ENCODE data around the gene PPIG.

DNA sequence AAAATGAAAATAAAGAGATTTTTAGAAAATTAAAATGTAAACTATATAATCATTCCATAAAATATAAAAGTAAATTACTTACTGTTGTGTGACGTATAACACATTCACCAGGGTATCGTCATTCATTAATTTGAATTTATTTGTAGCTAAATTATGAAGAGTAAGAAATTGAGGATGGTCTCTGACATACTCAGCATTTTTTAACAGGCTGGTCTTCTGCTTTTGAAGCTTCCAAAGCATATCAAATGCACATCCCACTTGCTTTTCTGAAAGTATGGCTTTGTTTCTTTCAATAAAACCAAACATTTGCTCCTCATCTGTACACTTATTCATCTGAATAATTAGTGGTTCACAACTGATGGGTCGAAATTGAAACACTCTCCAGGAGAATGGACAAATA, 12.6 kb upstream of the PPIG start:
- TF ChIP-seq ZNF830 (tag by site-specific recombination; IDR thresholded peaks at IDR 0.05; ENCODE audit: low read depth) (no peak), ZNF785 (tag by site-specific recombination; IDR thresholded peaks at IDR 0.05) (no peak), ZNF274 (IDR thresholded peaks at IDR 0.05; ENCODE audit: low read length) (no peak), ZNF274 (tag by site-specific recombination; IDR thresholded peaks at IDR 0.05; ENCODE audit: borderline replicate concordance) (no peak), ZNF529 (tag by site-specific recombination; IDR thresholded peaks at IDR 0.05; ENCODE audit: insufficient replicate concordance) (no peak), ZFP3 (tag by site-specific recombination; IDR thresholded peaks at IDR 0.05; ENCODE audit: low read depth) (no peak), CTCF (tag by site-specific recombination; IDR thresholded peaks at IDR 0.05) (no peak), ZNF133 (tag by site-specific recombination; IDR thresholded peaks at IDR 0.05) (no peak), ELK4 (IDR thresholded peaks at IDR 0.05; ENCODE audit: borderline replicate concordance, low read depth, low read length) (no peak)
- TF ChIP-seq, protein P1, sequence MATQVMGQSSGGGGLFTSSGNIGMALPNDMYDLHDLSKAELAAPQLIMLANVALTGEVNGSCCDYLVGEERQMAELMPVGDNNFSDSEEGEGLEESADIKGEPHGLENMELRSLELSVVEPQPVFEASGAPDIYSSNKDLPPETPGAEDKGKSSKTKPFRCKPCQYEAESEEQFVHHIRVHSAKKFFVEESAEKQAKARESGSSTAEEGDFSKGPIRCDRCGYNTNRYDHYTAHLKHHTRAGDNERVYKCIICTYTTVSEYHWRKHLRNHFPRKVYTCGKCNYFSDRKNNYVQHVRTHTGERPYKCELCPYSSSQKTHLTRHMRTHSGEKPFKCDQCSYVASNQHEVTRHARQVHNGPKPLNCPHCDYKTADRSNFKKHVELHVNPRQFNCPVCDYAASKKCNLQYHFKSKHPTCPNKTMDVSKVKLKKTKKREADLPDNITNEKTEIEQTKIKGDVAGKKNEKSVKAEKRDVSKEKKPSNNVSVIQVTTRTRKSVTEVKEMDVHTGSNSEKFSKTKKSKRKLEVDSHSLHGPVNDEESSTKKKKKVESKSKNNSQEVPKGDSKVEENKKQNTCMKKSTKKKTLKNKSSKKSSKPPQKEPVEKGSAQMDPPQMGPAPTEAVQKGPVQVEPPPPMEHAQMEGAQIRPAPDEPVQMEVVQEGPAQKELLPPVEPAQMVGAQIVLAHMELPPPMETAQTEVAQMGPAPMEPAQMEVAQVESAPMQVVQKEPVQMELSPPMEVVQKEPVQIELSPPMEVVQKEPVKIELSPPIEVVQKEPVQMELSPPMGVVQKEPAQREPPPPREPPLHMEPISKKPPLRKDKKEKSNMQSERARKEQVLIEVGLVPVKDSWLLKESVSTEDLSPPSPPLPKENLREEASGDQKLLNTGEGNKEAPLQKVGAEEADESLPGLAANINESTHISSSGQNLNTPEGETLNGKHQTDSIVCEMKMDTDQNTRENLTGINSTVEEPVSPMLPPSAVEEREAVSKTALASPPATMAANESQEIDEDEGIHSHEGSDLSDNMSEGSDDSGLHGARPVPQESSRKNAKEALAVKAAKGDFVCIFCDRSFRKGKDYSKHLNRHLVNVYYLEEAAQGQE (tag by site-specific recombination; IDR thresholded peaks at IDR 0.05): no peak

Measured in HEK293 (cell line).